ENCODE data around the gene NCS1.

The NCS1 gene

GRCh38 chr9:130215341-130216119 lies 43.3 kb downstream of the NCS1 start:
- no peak for DNase-seq

DNA sequence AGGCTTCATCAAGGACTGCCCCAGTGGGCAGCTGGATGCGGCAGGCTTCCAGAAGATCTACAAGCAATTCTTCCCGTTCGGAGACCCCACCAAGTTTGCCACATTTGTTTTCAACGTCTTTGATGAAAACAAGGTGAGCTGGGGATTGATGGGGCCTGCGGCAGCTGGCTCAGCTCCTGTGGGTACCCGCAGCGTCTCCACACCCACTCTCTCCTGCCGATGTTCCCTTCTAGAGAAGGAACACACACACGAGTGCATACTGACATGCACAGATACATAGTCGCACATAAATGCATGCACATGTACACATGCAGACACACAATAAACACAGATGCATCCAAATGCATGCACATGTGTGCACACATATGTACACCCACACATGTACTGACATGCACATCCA lies 45.6 kb downstream of the NCS1 start:
- no peak for DNase-seq

DNA sequence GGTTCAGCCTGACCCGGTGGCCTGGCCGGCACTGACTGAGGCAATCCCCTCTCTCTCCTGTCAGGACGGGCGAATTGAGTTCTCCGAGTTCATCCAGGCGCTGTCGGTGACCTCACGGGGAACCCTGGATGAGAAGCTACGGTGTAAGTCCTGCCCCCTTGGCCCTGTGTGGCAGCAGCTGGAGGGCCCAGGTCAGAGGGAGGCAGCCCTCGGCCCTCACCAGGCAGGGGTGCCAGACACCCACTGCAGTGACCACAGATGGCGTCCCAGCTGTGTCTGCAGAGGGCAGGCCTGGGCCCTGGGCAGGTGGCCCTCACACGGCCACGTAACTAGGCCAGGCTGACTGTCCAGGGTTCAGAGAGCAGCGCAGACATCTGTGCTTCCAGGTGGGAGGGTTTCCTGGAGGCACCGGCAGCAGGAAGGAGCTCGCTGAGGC lies 47.5 kb downstream of the NCS1 start:
- DNase-seq, result no peak

DNA sequence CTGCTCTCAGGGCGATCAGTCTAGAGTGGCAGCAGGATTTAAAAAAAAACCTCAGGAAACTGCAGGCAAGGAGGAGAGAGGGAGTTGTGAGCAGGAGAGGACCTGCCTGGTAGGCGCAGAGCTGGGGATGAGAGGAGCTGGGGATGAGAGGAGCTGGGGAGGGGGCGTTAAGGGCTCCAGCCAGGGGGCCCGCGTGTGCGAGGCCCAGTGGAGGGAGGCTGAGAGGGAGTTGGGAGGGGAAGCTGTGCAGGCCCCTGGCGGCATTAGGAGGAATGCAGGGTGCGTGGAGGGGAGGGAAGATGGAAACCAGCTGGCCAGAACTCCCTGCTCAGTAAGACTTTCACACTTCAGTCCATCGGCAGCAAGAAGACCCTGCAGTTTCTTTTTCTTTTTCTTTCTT lies 48.1 kb downstream of the NCS1 start:
- DNase-seq, result no peak

DNA sequence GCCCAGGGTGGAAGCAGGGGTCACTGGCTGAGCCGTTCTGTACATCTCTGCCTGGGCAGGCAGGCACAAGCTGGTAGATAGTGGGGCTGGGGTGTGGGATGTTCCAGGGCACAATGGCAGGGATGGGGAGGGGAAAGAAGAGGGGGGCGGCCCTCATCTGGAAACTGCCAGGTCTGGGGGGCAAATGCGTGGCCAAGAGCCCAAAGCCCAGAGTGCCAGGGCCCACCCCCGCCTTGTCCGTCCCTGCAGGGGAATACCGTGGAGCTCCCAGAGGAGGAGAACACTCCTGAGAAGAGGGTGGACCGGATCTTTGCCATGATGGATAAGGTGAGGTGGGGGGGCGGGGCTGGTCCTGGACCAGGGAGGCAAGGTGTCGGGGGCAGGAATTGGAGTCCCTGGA lies 50.6 kb downstream of the NCS1 start:
- DNase-seq, result no peak

- no peak for DNase-seq
Measured at GRCh38 chr9:130225071-130225470, 52.9 kb downstream of the NCS1 start.

DNA sequence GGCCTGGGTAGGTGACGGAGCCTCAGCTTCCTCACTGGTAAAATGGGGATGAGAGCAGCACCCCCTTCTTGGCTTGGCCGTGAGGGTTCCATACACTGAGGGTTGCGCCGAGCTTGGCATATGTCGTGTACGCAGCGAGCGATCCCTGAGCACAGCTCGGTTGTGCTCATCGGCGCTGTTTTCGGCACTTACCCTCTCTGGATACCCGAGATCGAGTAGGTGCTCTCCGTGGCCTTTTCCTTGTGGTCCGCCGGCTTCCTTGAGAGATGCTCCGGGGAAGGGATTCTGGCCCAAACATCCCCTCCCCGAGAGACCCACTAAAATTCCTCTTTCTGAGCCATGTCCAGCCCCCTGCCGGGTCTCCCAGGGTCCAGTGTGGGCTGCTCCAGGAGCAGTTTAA lies 53.4 kb downstream of the NCS1 start:
- no peak for DNase-seq

- DNase-seq, result no peak
Measured at GRCh38 chr9:130226112-130226511, 53.9 kb downstream of the NCS1 start.

DNA sequence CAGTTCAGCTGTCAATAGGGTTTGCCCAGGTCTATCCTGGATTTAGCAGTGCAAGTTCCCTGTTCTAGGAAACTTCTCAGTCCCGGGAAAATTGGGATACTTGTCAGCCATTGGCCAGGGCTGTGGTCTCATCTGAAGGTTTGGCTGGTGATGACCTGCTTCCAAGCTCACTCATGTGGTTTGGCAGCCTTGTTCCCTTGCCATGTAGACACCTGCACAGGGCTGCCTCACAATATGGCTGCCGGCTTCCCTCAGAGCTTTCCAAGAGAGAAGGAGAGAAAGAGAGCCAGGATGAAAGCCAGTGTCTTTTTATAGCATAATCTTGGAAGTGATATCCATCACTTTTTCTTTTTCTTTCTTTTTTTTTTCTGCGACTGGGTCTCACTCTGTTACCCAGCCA lies 55.6 kb downstream of the NCS1 start:
- DNase-seq, result no peak

DNA sequence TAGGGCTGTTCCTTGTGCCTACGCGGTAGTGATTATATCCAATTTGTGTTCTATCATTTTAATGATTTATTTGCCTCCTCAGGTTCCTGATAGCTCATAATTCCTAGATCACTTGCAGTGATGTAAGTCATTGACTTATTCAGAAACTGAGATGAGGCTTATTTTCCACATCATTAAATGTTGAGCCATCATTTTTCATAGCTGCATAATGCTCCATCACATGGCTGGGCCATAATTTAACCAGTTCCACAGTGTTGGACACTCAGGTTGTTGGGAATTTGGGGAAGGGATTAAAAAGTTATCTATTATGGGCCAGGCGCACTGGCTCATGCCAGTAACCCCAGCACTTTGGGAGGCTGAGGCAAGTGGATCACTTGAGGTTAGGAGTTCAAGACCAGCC lies 57.6 kb downstream of the NCS1 start:
- DNase-seq, result no peak

GRCh38 chr9:130230631-130231030 lies 58.4 kb downstream of the NCS1 start:
- no peak for DNase-seq

GRCh38 chr9:130232899-130233586 lies 60.8 kb downstream of the NCS1 start:
- no peak for DNase-seq

DNA sequence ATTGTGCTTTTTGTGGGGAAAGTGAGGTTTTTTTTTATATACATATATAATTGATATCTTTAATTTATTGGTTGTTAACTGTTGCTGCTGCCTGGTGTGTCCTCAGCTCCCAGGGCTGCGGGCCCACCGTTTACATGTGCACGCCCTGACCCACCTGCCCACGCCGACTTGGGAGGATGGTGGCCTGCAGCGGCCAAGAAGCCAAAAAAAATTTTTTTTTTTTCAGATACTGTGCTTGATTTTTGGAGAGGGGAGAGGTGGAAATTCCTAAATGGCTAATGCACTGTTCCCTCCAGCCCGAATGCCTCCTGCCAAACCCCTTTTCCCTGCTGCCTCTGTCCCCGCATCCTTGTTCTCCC lies 61.4 kb downstream of the NCS1 start:
- DNase-seq, result no peak

- DNase-seq, result no peak
Measured at GRCh38 chr9:130234340-130235260, 62.4 kb downstream of the NCS1 start.

DNA sequence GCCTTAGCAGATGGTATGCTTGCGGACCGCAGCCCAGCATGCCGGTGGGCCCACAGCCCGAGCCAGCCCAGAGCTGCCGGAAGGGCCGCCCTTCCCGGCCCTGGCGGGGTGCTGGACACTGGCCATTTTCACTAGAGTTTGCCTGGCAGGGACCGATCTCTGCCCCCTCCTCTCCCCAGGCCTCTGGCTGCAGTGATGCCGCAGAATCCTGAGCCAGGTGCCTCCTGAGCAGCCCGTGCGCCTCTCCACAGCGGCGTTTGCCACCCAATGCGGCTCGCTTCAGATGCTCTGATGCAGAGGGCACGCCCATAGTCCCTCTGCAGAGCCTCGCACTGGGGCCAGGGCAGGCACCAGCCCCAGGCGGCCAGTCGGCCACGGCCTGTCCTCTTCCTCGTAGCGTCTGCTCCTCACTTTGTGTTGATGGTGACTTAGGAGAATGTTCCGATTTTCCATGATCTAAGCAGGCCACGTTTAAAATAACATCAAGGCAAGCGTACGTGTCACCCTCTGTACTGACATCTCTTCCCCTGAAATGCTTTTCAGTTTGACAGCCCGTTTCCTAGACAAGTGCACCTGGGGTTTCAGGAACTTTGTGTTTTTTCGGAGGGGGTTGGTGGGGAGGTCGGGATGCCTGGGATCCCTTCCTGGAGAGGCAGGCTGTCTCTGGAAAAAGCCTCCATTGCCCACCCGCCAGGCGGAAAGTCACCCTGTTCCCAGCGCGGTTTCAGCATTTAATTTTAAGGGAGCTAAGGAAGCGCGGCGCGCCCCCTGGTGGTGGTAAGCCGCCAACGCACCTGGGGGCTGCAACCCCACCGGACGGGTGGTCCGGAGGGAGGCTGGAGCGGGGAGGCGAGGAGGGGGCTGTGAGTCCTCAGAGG lies 63.6 kb downstream of the NCS1 start:
- peak; percentile 69 for DNase-seq

GRCh38 chr9:130236436-130236985 lies 64.3 kb downstream of the NCS1 start:
- DNase-seq, result no peak

DNA sequence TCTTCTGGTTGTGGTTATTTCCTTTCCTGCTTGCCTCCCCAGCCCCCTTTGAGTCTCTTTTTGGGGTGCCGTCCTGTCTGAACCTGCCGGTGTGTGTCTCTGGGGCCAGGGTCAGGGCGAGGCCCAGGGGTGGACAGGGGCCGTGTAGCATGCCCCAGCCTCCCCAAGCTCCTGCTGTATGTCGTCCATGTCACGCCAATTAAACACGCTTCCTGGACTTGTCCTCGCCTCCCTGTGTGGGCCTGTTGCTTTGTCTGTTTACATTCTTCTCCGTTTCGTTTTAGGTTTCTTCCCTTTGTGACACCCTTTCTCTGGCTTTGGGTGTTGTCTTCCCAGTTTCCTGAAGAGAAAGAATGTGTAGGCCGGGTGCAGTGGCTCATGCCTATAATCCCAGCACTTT lies 64.9 kb downstream of the NCS1 start:
- DNase-seq, result no peak

GRCh38 chr9:130237763-130238524 lies 65.7 kb downstream of the NCS1 start:
- no peak for DNase-seq

- no peak for DNase-seq
Measured at GRCh38 chr9:130239363-130239695, 67.1 kb downstream of the NCS1 start.

DNA sequence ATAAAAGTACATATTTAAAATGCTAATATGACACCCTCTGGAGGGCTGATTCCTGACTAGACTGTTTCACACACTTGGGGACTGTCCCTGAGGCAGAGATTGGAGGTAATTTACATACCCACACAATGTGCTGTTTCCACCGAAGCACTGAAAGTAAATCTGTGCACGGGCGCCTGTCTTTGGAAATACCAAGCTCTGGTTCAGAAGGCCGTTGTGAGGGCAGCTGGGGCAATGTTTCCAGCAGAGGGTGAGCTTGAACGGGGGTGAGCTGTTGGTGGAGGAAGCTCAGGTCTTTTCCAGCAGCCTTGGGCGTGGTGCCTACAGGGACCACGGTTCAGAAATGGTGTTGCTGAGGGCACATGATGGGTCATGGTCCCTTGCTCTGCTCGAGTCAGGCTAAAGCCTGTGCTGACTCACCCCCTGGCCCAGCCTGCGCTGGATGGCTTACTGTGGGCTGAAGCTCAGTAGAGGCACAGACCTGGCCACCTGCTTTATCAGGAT lies 67.6 kb downstream of the NCS1 start:
- peak; percentile 8 for DNase-seq
